H9 (cell line): ENCODE data around the gene RIC8A. TPM values are rescaled to one million over a fixed set of nuclear protein-coding genes. Genes with fewer than 3 reads are reported as not detected.

Experiments
- DNase-seq: peaks from one replicate; pipeline ENCODE4 v3.0.0-alpha.2; 2017
- H2AFZ ChIP-seq: one replicate; pipeline ENCODE4 v1.6.1; 2013; ENCODE audit warnings: mild to moderate bottlenecking, low read length, control low read depth, moderate library complexity
- H2AK5ac ChIP-seq: 2 replicates; pipeline ENCODE4 v1.6.1; 2013; ENCODE audit warnings: low read length, control low read depth, mixed read lengths; ENCODE audit not compliant: insufficient read length
- H2BK120ac ChIP-seq: one replicate; pipeline ENCODE4 v1.6.1; 2013; ENCODE audit warnings: low read depth, mild to moderate bottlenecking, low read length, control low read depth, inconsistent platforms; ENCODE audit not compliant: poor library complexity, severe bottlenecking
- H2BK12ac ChIP-seq: 2 replicates; pipeline ENCODE4 v1.6.1; 2013; ENCODE audit warnings: low read length, control low read depth, mixed read lengths, low read depth; ENCODE audit not compliant: insufficient read length
- H2BK15ac ChIP-seq: 2 replicates; pipeline ENCODE4 v1.6.1; 2013; ENCODE audit warnings: low read depth, low read length, control low read depth
- H2BK20ac ChIP-seq: one replicate; pipeline ENCODE4 v1.6.1; 2013; ENCODE audit warnings: low read depth, mild to moderate bottlenecking, low read length, control low read depth, inconsistent platforms; ENCODE audit not compliant: poor library complexity, severe bottlenecking
- H2BK5ac ChIP-seq: 2 replicates; pipeline ENCODE4 v1.6.1; 2013; ENCODE audit warnings: low read length, control low read depth, mixed read lengths; ENCODE audit not compliant: insufficient read length
- H3K14ac ChIP-seq: 2 replicates; pipeline ENCODE4 v1.6.1; 2013; ENCODE audit warnings: low read length, control low read depth; ENCODE audit not compliant: insufficient read depth
- H3K18ac ChIP-seq: 2 replicates; pipeline ENCODE4 v1.6.1; 2013; ENCODE audit warnings: low read depth, mild to moderate bottlenecking, mixed read lengths, low read length, control low read depth; ENCODE audit not compliant: insufficient read length
- H3K23ac ChIP-seq: 2 replicates; pipeline ENCODE4 v1.6.1; 2013; ENCODE audit warnings: low read length, control low read depth, mixed read lengths, low read depth; ENCODE audit not compliant: insufficient read length
- H3K23me2 ChIP-seq: 2 replicates; pipeline ENCODE4 v1.6.1; 2013; ENCODE audit warnings: low read depth, mild to moderate bottlenecking, mixed read lengths, low read length, control low read depth; ENCODE audit not compliant: insufficient read length, poor library complexity, severe bottlenecking
- H3K27ac ChIP-seq: 2 replicates; pipeline ENCODE4 v1.5.1; 2013; ENCODE audit warnings: low read length, control low read depth, mixed read lengths, low read depth; ENCODE audit not compliant: insufficient read length
- H3K27me3 ChIP-seq: 2 replicates; pipeline ENCODE4 v1.6.1; 2013; ENCODE audit warnings: low read length, control low read depth, inconsistent platforms; ENCODE audit not compliant: insufficient read depth
- H3K4ac ChIP-seq: 2 replicates; pipeline ENCODE4 v1.6.1; 2013; ENCODE audit warnings: low read depth, mild to moderate bottlenecking, control low read depth, inconsistent platforms, low read length, moderate library complexity
- H3K4me1 ChIP-seq: 2 replicates; pipeline ENCODE4 v1.6.1; 2013; ENCODE audit warnings: low read length, control low read depth, inconsistent platforms; ENCODE audit not compliant: insufficient read depth
- H3K4me2 ChIP-seq: 2 replicates; pipeline ENCODE4 v1.6.1; 2013; ENCODE audit warnings: low read length, control low read depth, mixed read lengths; ENCODE audit not compliant: insufficient read length, insufficient read depth
- H3K56ac ChIP-seq: 2 replicates; pipeline ENCODE4 v1.6.1; 2013; ENCODE audit warnings: low read depth, mild to moderate bottlenecking, mixed read lengths, low read length, control low read depth; ENCODE audit not compliant: insufficient read length
- H3K79me1 ChIP-seq: 2 replicates; pipeline ENCODE4 v1.6.1; 2013; ENCODE audit warnings: low read depth, mild to moderate bottlenecking, moderate library complexity, low read length, control low read depth, inconsistent platforms; ENCODE audit not compliant: insufficient read depth, poor library complexity, severe bottlenecking
- H3K79me2 ChIP-seq: 2 replicates; pipeline ENCODE4 v1.6.1; 2013; ENCODE audit warnings: low read length, control low read depth, inconsistent platforms; ENCODE audit not compliant: insufficient read depth
- H3K9ac ChIP-seq: 2 replicates; pipeline ENCODE4 v1.6.1; 2013; ENCODE audit warnings: low read length, control low read depth, mixed read lengths; ENCODE audit not compliant: insufficient read length; ENCODE audit errors: extremely low read depth
- H3K9me3 ChIP-seq: one replicate; pipeline ENCODE4 v1.6.1; 2013; ENCODE audit warnings: low read depth, low read length, inconsistent platforms; ENCODE audit not compliant: control insufficient read depth
- H3T11ph ChIP-seq: one replicate; pipeline ENCODE4 v1.6.1; 2013; ENCODE audit warnings: mild to moderate bottlenecking, low read length, control low read depth, inconsistent platforms
- H4K20me1 ChIP-seq: one replicate; pipeline ENCODE4 v1.6.1; 2013; ENCODE audit not compliant: control insufficient read depth, insufficient read length, insufficient read depth
- H4K5ac ChIP-seq: 2 replicates; pipeline ENCODE4 v1.6.1; 2013; ENCODE audit warnings: low read depth, mild to moderate bottlenecking, mixed read lengths, low read length, control low read depth; ENCODE audit not compliant: insufficient read length
- H4K8ac ChIP-seq: replicated peaks from 2 replicates; pipeline ENCODE4 v1.6.1; 2013; ENCODE audit warnings: low read length, control low read depth, mixed read lengths, low read depth; ENCODE audit not compliant: insufficient read length
- H4K91ac ChIP-seq: 2 replicates; pipeline ENCODE4 v1.6.1; 2013; ENCODE audit warnings: low read depth, mild to moderate bottlenecking, moderate library complexity, mixed read lengths, low read length, control low read depth; ENCODE audit not compliant: insufficient read length
- H3K27ac Mint-ChIP-seq, 3 experiments: 2 replicates in 2 of 3; 3 replicates in 1 of 3; pipeline ENCODE4 v1.8.0; 2020 to 2021; ENCODE audit warnings: mixed read lengths in 3 of 3, mild to moderate bottlenecking in 1 of 3, moderate library complexity in 1 of 3
- H3K27me3 Mint-ChIP-seq: 2 replicates; pipeline ENCODE4 v1.8.0; 2021; ENCODE audit warnings: low read depth, mild to moderate bottlenecking, moderate library complexity, mixed read lengths
- H3K36me3 Mint-ChIP-seq, 3 experiments: 2 replicates in 2 of 3; 3 replicates in 1 of 3; pipeline ENCODE4 v1.8.0; 2020 to 2021; ENCODE audit warnings: low read depth in 3 of 3, mixed read lengths in 3 of 3; ENCODE audit not compliant: insufficient read depth in 1 of 3
- H3K4me1 Mint-ChIP-seq, 2 experiments: 2 replicates each; pipeline ENCODE4 v1.8.0; 2020; ENCODE audit warnings: mixed read lengths in 2 of 2
- H3K4me3 Mint-ChIP-seq, 2 experiments: 2 replicates in 1 of 2; 3 replicates in 1 of 2; pipeline ENCODE4 v1.8.0; 2020 to 2021; ENCODE audit warnings: mild to moderate bottlenecking in 2 of 2, mixed read lengths in 2 of 2, moderate library complexity in 1 of 2
- H3K9me3 Mint-ChIP-seq, 2 experiments: 2 replicates in 1 of 2; 3 replicates in 1 of 2; pipeline ENCODE4 v1.8.0; 2020; ENCODE audit warnings: mild to moderate bottlenecking in 2 of 2, mixed read lengths in 2 of 2, moderate library complexity in 1 of 2
- CTCF ChIP-seq: fragments of 200-600 bp; sonication (generic); conservative IDR thresholded peaks from 3 replicates; pipeline ENCODE4 v1.8.0; 2021; ENCODE audit warnings: antibody characterized with exemption, mild to moderate bottlenecking
- WGBS: extraction: QIAGEN DNeasy Blood & Tissue Kit; methylation state at CpG from one replicate; pipeline ENCODE4 v1.1.7; 2013; ENCODE audit warnings: missing lambda C conversion rate, low lambda C conversion rate, mixed read lengths; ENCODE audit not compliant: insufficient read length; ENCODE audit errors: extremely low coverage; 5-methylcytosine and 5-hydroxymethylcytosine counted together
- total RNA-seq: library from RNA; stranded (reverse); gene quantifications from 2 replicates; pipeline ENCODE4 v1.2.1, GENCODE V29; 2021

RIC8A gene
- total RNA-seq, 1 experiment from 2014 or later, result 94.9 TPM

GRCh38 chr11:225734-226453 lies 18.4 kb downstream of the RIC8A start:
- Histone ChIP-seq H3K4ac (no peak overlapping the region), H2AFZ (no peak overlapping the region), H2AK5ac (no peak overlapping the region), H3K23ac (no peak overlapping the region), H2BK15ac (no peak overlapping the region), H3K27me3 (no peaks in the 10 kb centered on the region; the same call in 1 of the 2 replicates), H4K8ac (no peak overlapping the region), H3K4me1 (no peaks in the 10 kb centered on the region), H3K23me2 (no peaks in the 10 kb centered on the region), H3K9ac (no peak overlapping the region), H3K27ac (no peak overlapping the region), H2BK12ac (no peak overlapping the region), H3K79me2 (no peaks in the 10 kb centered on the region), H3K56ac (no peak overlapping the region), H3K4me2 (no peak overlapping the region), H2BK5ac (no peak overlapping the region), H2BK20ac (no peak overlapping the region), H3K79me1 (no peaks in the 10 kb centered on the region), H4K5ac (no peak overlapping the region), H4K20me1 (no peaks in the 10 kb centered on the region), H3T11ph (no peak overlapping the region), H3K9me3 (no peaks in the 10 kb centered on the region), H4K91ac (no peak overlapping the region), H2BK120ac (no peak overlapping the region), H3K14ac (no peak overlapping the region), H3K18ac (no peak overlapping the region)
- no CpG with 5 or more reads among the region's 10 CpGs for WGBS
- Mint-ChIP-seq H3K4me3 (no peak overlapping the region), H3K27ac (no peak overlapping the region), H3K27me3 (peaks cover 1% of the 10 kb centered on the region; the same call in 1 of the 2 replicates), H3K36me3 (peaks cover 0 to 13% (median 3%) of the 10 kb centered on the region in 3 experiments; a peak in 3 of 7 replicates), H3K9me3 (no peaks in the 10 kb centered on the region), H3K4me1 (no peaks in the 10 kb centered on the region)
- no peak for DNase-seq
- TF ChIP-seq CTCF, result no peak
